K562 (cell line): ENCODE measurements around the gene FN1. TPM values are rescaled to one million over a fixed set of nuclear protein-coding genes. Genes with fewer than 3 reads are reported as not detected.

Experiments used
- ATAC-seq: fragments of 200-7000 bp; cut with Tn5 transposase; 3 replicates; pipeline ENCODE4 v1.9.1; 2020; ENCODE audit warnings: moderate library complexity
- BruUV-seq: library from RNA; stranded (reverse); fragments of 400-500 nt; replicated peaks from 2 replicates; lab custom pipeline; 2021; lab: Mats Ljungman, UMichigan
- CTCF ChIA-PET: fragments of 300-600 bp; formaldehyde crosslinking; extraction: SDS; loops from one replicate; lab custom pipeline; 2021; ENCODE audit warnings: low intra/inter-chr PET ratio; lab: Yijun Ruan, JAX
- POLR2A ChIA-PET: fragments of 300-600, 350-650 bp; sonication (Branson Sonifier 250); formaldehyde crosslinking; extraction: SDS; loops from one replicate; lab custom pipeline; 2021; ENCODE audit warnings: antibody characterized with exemption, inconsistent platforms; lab: Yijun Ruan, JAX
- DNase-seq, 4 experiments: peaks; one replicate each; pipeline versions ENCODE4 v3.0.0 to v3.0.0-alpha.2; 2011 to 2018; ENCODE audit warnings: low spot score in 3 of 4, mixed read lengths in 3 of 4; ENCODE audit errors: extremely low read depth in 1 of 4
- FAIRE-seq: peaks from 2 replicates; lab custom pipeline; 2011; peaks lifted over from hg19 to GRCh38; lab: Jason Lieb, UNC
- H2AFZ ChIP-seq: 2 replicates; pipeline ENCODE4 v1.6.0; 2011; ENCODE audit warnings: low read depth, low read length, control low read depth, inconsistent platforms
- H3K27ac ChIP-seq: fragments of 200-600 bp; 3 replicates; pipeline ENCODE4 v1.8.0; 2011; ENCODE audit warnings: low read depth, mild to moderate bottlenecking, control low read depth, inconsistent platforms, low read length, moderate library complexity, mixed read lengths; ENCODE audit errors: extremely low read depth
- H3K27me3 ChIP-seq, 2 experiments: fragments of 300-600 bp in 1 of 2; 2 replicates in 1 of 2; 3 replicates in 1 of 2; pipeline versions ENCODE4 v1.6.0 to v1.8.0; 2011; ENCODE audit warnings: inconsistent platforms in 2 of 2, low read length in 2 of 2, mild to moderate bottlenecking in 1 of 2, mixed read lengths in 1 of 2, moderate library complexity in 1 of 2; ENCODE audit not compliant: control insufficient read depth in 2 of 2, insufficient read depth in 2 of 2
- H3K36me3 ChIP-seq: fragments of 300-600 bp; 3 replicates; pipeline ENCODE4 v1.8.0; 2011; ENCODE audit warnings: mild to moderate bottlenecking, low read length, inconsistent platforms; ENCODE audit not compliant: control insufficient read depth, insufficient read depth
- H3K4me1 ChIP-seq, 2 experiments: fragments of 200-600 bp in 1 of 2; replicated peaks in 1 of 2; 2 replicates in 1 of 2; 3 replicates in 1 of 2; pipeline versions ENCODE4 v1.5.1 to v1.8.0; 2011; ENCODE audit warnings: inconsistent platforms in 2 of 2, low read length in 2 of 2, mild to moderate bottlenecking in 1 of 2, mixed read lengths in 1 of 2, moderate library complexity in 1 of 2; ENCODE audit not compliant: control insufficient read depth in 2 of 2, insufficient read depth in 2 of 2
- H3K4me2 ChIP-seq: 2 replicates; pipeline ENCODE4 v1.6.1; 2011; ENCODE audit warnings: low read length, control low read depth, inconsistent platforms, mixed read lengths; ENCODE audit not compliant: insufficient read depth
- H3K4me3 ChIP-seq: fragments of 200-600 bp; sonication (generic), shearing (Covaris generic); 2 replicates; pipeline ENCODE4 v1.5.1; 2016; ENCODE audit warnings: control low read depth, inconsistent platforms
- H3K79me2 ChIP-seq: fragments of 200-600 bp; 3 replicates; pipeline ENCODE4 v1.8.0; 2011; ENCODE audit warnings: low read length, inconsistent platforms; ENCODE audit not compliant: control insufficient read depth, insufficient read depth
- H3K9ac ChIP-seq, 2 experiments: 2 replicates each; pipeline versions ENCODE4 v1.6.0 to v1.6.1; 2011; ENCODE audit warnings: low read depth in 2 of 2, low read length in 2 of 2, control low read depth in 1 of 2, inconsistent platforms in 1 of 2, mild to moderate bottlenecking in 1 of 2, mixed read lengths in 1 of 2; ENCODE audit not compliant: insufficient read depth in 1 of 2
- H3K9me1 ChIP-seq: one replicate; pipeline ENCODE4 v1.6.0; 2011; ENCODE audit warnings: inconsistent platforms, mild to moderate bottlenecking, low read length, moderate library complexity; ENCODE audit not compliant: control insufficient read depth, insufficient read depth
- H3K9me3 ChIP-seq: replicated peaks from 2 replicates; pipeline ENCODE4 v1.5.1; 2011; ENCODE audit warnings: low read depth, low read length, inconsistent platforms; ENCODE audit not compliant: control insufficient read depth, insufficient read depth
- H4K20me1 ChIP-seq: replicated peaks from 2 replicates; pipeline ENCODE4 v1.6.1; 2011; ENCODE audit warnings: low read length, inconsistent platforms, mixed read lengths; ENCODE audit not compliant: control insufficient read depth, insufficient read depth
- ELK3 ChIP-seq: fragments of 450-650 bp; formaldehyde crosslinking; IDR thresholded peaks from 2 replicates; pipeline ENCODE4 v1.4.0; 2020; ENCODE audit warnings: mild to moderate bottlenecking
- SNAPC5 ChIP-seq: fragments of 250-450 bp; sonication (Bioruptor Pico); IDR thresholded peaks from 2 replicates; pipeline ENCODE4 v1.8.0; 2021; ENCODE audit warnings: moderate library complexity, mild to moderate bottlenecking, inconsistent platforms
- ZNF165 ChIP-seq: fragments of 250-450 bp; sonication (Bioruptor Pico); IDR thresholded peaks from 2 replicates; pipeline ENCODE4 v1.4.0; 2020; ENCODE audit warnings: borderline replicate concordance
- WGBS: fragments of 100-300 bp; shearing (Covaris generic); methylation state at CpG from one replicate; pipeline ENCODE4 v1.1.6; 2016; ENCODE audit warnings: low coverage, mixed read lengths; ENCODE audit not compliant: insufficient coverage; ENCODE audit errors: missing lambda C conversion rate; 5-methylcytosine and 5-hydroxymethylcytosine counted together
- in situ Hi-C: fragments of 300-500 bp; cut with MboI; formaldehyde crosslinking; loops from 4 replicates; pipeline ENCODE4 v1.15.0; 2018; ENCODE audit warnings: inconsistent platforms, mixed read lengths
- intact Hi-C: fragments of 100-400 bp; cut with micrococcal nuclease; formaldehyde crosslinking; loops from 2 replicates; pipeline ENCODE4 v1.14.2; 2022
- polyA plus RNA-seq, 8 experiments: library from polyadenylated mRNA; depleted of rRNA in 4 of 8; stranded (reverse) in 5 of 8; unstranded in 3 of 8; fragments of >200 nt; fragmentation: Nextera tagmentation in 2 of 8; fragmentation: Illumina TruSeq in 1 of 8; extraction: Ambion mirVana in 2 of 8; extraction: Trizol in 1 of 8; gene quantifications; 2 replicates each; pipeline versions ENCODE4 v1.2.1 to v1.2.3, GENCODE V29; 2011 to 2014; ENCODE audit warnings: inconsistent platforms in 1 of 8, missing spikeins in 1 of 8
- total RNA-seq, 7 experiments: library from RNA; depleted of rRNA in 6 of 7; stranded (reverse); fragments of >200 nt in 6 of 7; fragmentation: Illumina TruSeq in 2 of 7; extraction: Trizol in 2 of 7; gene quantifications; 2 replicates each; pipeline versions ENCODE4 v1.2.1 to v1.2.3, GENCODE V29; 2011 to 2021; ENCODE audit warnings: low replicate concordance in 1 of 7
- TF ChIP-seq, protein P1 (sequence below): conservative IDR thresholded peaks from 2 replicates; pipeline ENCODE4 v1.6.1; 2011; ENCODE audit warnings: low read depth, mild to moderate bottlenecking, low read length; ENCODE audit not compliant: control insufficient read depth

FN1 gene
- total and polyA plus RNA-seq, 9 of the 15 experiments (the other 6 are each of a cell fraction or from before 2014, with no cell fraction given), result 7.4 to 19.1 (median 11.2) TPM

- CTCF ChIA-PET, result no interaction called here
- no peak for FAIRE-seq
- in situ Hi-C loops (no loop called here), intact Hi-C loops (no loop called here)
- no peak overlapping the region for H3K9ac ChIP-seq
- no peaks in the 10 kb centered on the region for H4K20me1 ChIP-seq
- no peak for ATAC-seq
- POLR2A ChIA-PET, result no interaction called here
- H3K9me1 ChIP-seq, result no peaks in the 10 kb centered on the region
- H3K4me3 ChIP-seq, result no peak overlapping the region
- WGBS, result 71% methylated on average over 12 of the region's 14 CpGs
- peaks cover 17% of the 10 kb centered on the region; the same call in 2 of the 3 replicates for H3K36me3 ChIP-seq
- no peak overlapping the region for H3K4me2 ChIP-seq
- H3K79me2 ChIP-seq, result no peaks in the 10 kb centered on the region
- no peak overlapping the region for H2AFZ ChIP-seq
- TF ChIP-seq SNAPC5 (CRISPR knock-in tag), result no peak
- TF ChIP-seq ZNF165 (CRISPR knock-in tag), result no peak
- TF ChIP-seq, protein P1, sequence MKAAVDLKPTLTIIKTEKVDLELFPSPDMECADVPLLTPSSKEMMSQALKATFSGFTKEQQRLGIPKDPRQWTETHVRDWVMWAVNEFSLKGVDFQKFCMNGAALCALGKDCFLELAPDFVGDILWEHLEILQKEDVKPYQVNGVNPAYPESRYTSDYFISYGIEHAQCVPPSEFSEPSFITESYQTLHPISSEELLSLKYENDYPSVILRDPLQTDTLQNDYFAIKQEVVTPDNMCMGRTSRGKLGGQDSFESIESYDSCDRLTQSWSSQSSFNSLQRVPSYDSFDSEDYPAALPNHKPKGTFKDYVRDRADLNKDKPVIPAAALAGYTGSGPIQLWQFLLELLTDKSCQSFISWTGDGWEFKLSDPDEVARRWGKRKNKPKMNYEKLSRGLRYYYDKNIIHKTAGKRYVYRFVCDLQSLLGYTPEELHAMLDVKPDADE, result no peak
- TF ChIP-seq ELK3 (CRISPR knock-in tag), result no peak
- DNase-seq, result no peak
- no peaks in the 10 kb centered on the region for H3K9me3 ChIP-seq
- no peaks in the 10 kb centered on the region; a peak in 1 of 5 replicates for H3K4me1 ChIP-seq
- H3K27ac ChIP-seq, result no peak overlapping the region
- H3K27me3 ChIP-seq, result no peaks in the 10 kb centered on the region
- BruUV-seq, result no TSS peak
These were observed 65.5 kb downstream of the FN1 start for GRCh38 chr2:215370112-215370965.
